NOMO-1 (cell line): ENCODE results near the gene CACNA1A.
"Not testable (repeated sequence)": the region's sequence is repeated elsewhere in the genome, so short reads cannot be mapped to it uniquely, and the experiment has no call there.

Source experiments
- DNase-seq, 2 experiments: peaks; one replicate each; lab custom pipeline; 2025; ENCODE audit not compliant: unreplicated experiment in 2 of 2; lab: John Stamatoyannopoulos, UW

Gene CACNA1A

GRCh38 chr19:13506471-13506820 lies at the start of gene CACNA1A:
TSS of gene CACNA1A (minus strand) at chr19:13506479. CDS start at chr19:13506224, 255 bp downstream.
- no peak for DNase-seq

- DNase-seq: no peak
Measured at GRCh38 chr19:13554506-13555240, 48.4 kb upstream of the CACNA1A start.

- no peak for DNase-seq
Measured at GRCh38 chr19:13553880-13554400, 47.7 kb upstream of the CACNA1A start.

GRCh38 chr19:13548131-13548530 lies 41.9 kb upstream of the CACNA1A start:
- DNase-seq: no peak

DNA sequence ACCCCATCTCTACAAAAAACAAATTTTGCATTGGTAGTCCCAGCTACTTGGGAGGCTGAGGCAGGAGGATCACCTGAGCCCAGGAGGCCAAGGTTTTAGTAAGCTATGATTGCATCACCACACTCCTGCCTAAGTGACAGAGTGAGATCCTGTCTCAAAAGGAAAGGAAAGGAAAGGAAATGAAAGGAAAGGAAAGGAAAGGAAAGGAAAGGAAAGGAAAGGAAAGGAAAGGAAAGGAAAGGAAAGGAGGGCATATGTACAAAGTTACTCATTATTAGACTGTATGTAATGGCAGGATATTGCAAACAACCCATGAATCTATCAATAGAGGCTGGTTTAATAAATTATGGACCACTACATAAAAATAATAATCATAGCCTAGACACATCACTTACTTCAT lies 40.8 kb upstream of the CACNA1A start:
- no peak for DNase-seq

DNA sequence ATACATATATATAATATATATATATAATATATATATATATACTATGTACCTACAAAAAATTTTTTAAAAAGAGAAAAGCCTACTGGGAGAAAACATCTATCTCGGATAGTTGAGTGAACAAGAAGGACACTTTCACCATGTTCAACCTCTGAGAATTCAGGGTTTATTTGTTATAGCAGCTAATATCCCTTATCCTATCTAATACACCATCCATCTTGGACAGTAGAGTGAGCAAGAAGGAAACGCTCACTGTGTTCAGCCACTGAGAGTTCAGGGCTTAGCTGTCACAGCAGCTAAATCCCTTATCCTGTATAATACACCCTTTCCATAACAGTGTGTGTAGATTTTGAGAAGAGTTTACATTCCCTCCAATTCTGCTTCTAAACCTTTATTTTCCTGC lies 38.1 kb upstream of the CACNA1A start:
- no peak for DNase-seq

GRCh38 chr19:13541554-13541953 lies 35.3 kb upstream of the CACNA1A start:
- DNase-seq: no peak

- no peak for DNase-seq
Measured at GRCh38 chr19:13539332-13539731, 33.1 kb upstream of the CACNA1A start.

DNA sequence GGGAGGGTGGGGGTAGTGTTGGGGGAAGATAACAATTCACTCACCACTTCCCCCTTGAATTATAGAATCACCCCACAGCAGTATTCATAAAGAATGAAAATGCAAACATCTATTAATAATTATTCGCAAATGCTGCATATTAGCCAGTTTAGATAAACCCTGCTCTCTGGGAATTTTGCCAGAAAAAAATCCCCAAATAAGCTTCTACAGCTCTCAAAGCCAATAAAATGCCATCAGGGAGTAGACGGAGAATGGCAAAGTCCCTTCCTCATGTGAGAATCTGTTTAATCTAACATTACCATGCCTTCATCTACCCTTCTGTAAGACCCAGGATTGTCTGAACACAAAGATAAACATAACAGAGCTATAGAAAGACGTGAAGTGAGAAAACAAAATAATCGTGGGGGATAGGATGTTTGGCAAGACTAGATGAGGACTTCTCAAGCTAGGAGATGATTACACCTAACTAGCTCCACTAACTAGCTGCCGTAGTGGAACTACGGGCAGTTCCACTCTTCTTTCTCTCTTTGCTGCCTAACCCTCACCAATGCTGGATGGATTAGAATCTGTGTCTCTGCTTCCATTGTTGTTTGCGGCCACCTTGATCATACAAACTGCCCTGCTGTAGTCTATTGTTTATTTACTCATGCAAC lies 32.4 kb upstream of the CACNA1A start:
- DNase-seq: no peak

- no peak for DNase-seq
Measured at GRCh38 chr19:13537454-13537853, 31.2 kb upstream of the CACNA1A start.

- no peak for DNase-seq
Measured at GRCh38 chr19:13530720-13531119, 24.4 kb upstream of the CACNA1A start.

DNA sequence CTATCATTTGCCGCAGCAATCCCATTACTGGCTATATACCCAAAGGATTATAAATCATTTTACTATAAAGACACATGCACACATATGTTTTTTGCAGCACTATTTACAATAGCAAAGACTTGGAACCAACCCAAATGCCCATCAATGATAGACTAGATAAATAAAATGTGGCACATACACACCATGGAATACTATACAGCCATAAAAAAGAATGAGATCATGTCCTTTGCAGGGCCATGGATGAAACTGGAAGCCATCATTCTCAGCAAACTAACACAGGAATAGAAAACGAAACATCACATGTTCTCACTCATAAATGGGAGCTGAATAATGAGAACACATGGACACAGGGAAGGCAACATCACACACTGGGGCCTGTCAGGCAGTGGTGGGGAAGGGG lies 23.4 kb upstream of the CACNA1A start:
- DNase-seq: not testable (repeated sequence)

DNA sequence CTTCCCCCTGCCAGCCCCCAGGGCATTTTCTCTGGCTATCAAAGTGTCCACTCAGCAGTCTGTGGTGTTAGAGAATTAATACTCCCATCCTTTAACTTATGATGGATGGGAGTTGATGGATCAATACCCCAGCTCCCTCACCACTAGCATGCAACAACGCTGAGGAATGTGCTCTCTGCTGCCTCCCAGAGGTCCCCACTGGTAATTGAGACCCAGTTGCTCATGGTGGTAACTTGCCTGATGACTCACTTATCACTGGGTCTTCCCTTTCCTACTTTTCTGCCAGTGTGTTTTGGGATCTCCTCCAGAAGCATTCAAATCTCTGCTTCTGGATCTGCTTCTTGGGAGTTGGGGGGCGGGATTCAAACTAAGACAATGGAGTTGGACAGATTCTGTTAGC lies 20.3 kb upstream of the CACNA1A start:
- no peak for DNase-seq

GRCh38 chr19:13521066-13521465 lies 14.8 kb upstream of the CACNA1A start:
- DNase-seq: no peak

- DNase-seq: no peak
Measured at GRCh38 chr19:13511947-13512346, 5.7 kb upstream of the CACNA1A start.

DNA sequence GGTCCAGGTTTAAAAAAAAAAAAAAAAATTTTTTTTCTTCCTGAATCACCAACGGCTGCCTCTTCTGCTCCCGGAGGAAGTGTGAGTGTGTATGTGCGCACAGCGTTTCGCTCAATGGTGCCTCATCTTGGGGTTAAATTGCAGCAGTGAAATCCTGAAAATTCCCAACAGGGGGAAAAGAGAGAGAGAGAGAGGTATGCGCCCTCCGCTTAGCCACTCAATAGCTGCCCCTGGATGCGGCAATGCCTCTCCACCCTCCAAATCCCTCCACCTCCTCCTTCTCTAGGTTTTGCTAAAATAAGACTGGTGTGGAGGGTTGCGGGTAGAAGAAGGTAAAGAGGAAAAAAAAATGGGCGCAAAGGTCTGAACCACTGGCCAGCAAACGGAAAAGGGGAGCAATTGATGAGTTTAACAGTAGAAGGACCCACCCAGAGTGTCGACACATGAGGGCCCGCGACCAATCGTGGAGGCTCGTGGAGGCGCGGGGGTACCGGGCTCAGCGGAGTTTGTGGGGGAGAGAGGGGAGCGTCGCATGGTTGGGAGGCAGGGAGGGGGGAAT lies 853 bp upstream of the CACNA1A start:
- no peak for DNase-seq

GRCh38 chr19:13505761-13506470 lies 363 bp downstream of the CACNA1A start:
- DNase-seq: no peak

DNA sequence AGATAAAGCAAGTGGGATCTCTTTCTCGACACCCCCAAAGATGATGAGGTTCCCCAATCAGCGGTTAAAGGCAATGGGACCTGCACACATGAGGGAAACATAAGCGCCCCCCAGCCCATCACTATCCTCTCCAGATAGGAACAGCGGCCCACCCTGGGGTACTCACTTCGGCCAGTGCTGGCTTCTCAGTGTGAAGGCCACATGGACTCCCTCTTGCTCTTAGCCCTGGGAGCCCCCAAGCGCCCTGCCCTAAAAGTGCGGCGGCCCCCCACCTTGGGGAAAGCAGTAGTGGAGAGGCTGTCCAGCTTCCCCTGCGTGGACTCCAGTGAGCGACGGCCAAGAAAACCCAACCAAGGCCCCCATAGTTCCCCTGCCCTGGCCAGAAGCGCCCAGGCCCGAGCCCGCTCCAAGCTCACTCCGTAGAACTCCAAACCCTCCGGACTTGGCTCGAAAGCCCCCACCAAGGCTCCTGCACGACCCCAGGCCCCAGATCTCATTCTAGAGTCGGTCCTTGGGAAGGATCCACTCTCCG lies 1.0 kb downstream of the CACNA1A start:
- no peak for DNase-seq

DNA sequence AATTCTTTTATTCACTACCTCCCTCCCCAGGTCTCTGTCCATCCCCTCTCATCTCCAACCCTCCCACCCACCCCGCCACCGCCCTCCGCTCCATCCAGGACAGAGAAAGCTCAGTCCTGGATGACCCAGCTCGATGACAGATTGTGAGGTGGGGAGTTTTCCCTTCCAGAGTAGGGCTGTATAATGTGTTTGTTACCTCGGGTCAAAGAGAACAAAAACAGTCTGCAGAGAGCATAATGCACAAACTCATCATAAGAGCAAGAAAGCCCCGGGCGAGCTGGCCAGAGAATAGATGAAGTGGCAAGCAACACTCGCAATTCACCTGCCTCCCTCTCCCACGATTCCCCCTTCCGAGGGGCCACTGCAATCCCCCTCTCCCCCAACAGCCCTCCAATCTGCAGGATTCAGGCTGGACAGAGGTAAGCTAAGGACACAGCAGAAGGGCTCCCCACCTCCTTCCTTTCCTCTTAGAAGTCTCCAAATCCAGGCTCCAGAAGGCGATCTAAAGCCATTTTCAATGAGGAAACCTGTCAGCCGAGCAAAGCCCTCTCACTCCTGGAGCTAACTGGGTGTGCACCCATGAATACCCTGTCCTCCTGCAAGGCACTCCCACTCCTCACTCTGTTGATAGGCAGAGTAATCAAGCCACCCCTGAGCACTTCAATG lies 2.6 kb downstream of the CACNA1A start:
- DNase-seq: no peak

GRCh38 chr19:13502231-13502630 lies 4.0 kb downstream of the CACNA1A start:
- no peak for DNase-seq

- no peak for DNase-seq
Measured at GRCh38 chr19:13499692-13500091, 6.6 kb downstream of the CACNA1A start.
